Measurements from ENCODE around the gene RNF144A. TPM values are rescaled to one million over a fixed set of nuclear protein-coding genes. Genes with fewer than 3 reads are reported as not detected.

The RNF144A gene
- total RNA-seq, 1 experiment from 2014 or later, result 13.6 TPM

DNA sequence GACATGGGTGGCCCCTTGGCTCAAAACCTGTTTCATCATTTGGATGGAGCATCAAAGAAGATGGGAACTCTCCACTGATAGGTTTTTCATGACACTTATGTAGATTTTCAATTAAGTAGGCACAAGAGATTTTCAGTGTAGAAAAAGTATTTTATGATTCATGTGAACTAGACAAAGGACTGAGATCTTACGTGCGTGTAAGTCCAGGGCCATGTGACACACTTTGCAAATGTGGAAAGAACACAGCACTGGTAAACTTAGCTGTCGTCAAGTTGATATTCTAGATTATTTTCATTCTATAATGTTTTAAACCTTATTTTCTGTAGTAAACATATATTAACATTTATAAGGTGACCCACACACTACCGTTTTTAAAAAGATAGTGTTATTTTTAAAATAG, 37.4 kb downstream of the RNF144A start:
- Mint-ChIP-seq H3K27me3 (ENCODE audit: low read depth) (no peaks in the 10 kb centered on the region), H3K36me3 (no peaks in the 10 kb centered on the region), H3K4me3 (no peak overlapping the region), H3K9me3 (no peaks in the 10 kb centered on the region), H3K4me1 (no peaks in the 10 kb centered on the region), H3K27ac (no peak overlapping the region)
- CTCF ChIA-PET, result no interaction called here
- POLR2A ChIA-PET, result no interaction called here
- ATAC-seq (no peak), DNase-seq (ENCODE audit: low spot score) (no peak)
- TF ChIP-seq, protein P1, sequence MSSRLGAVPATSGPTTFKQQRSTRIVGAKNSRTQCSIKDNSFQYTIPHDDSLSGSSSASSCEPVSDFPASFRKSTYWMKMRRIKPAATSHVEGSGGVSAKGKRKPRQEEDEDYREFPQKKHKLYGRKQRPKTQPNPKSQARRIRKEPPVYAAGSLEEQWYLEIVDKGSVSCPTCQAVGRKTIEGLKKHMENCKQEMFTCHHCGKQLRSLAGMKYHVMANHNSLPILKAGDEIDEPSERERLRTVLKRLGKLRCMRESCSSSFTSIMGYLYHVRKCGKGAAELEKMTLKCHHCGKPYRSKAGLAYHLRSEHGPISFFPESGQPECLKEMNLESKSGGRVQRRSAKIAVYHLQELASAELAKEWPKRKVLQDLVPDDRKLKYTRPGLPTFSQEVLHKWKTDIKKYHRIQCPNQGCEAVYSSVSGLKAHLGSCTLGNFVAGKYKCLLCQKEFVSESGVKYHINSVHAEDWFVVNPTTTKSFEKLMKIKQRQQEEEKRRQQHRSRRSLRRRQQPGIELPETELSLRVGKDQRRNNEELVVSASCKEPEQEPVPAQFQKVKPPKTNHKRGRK (CRISPR knock-in tag; IDR thresholded peaks at IDR 0.05; ENCODE audit: borderline replicate concordance), result no peak
- TF ChIP-seq TCF7 (CRISPR knock-in tag; IDR thresholded peaks at IDR 0.05; ENCODE audit: low read depth) (no peak), ZNF121 (CRISPR knock-in tag; IDR thresholded peaks at IDR 0.05) (no peak), ZNF416 (CRISPR knock-in tag; IDR thresholded peaks at IDR 0.05) (no peak), ZNF263 (CRISPR knock-in tag; IDR thresholded peaks at IDR 0.05; ENCODE audit: low read depth) (no peak), ATF1 (CRISPR knock-in tag; IDR thresholded peaks at IDR 0.05) (no peak), ZNF396 (CRISPR knock-in tag; IDR thresholded peaks at IDR 0.05; ENCODE audit: borderline replicate concordance) (no peak), CBFB (CRISPR knock-in tag; IDR thresholded peaks at IDR 0.05; ENCODE audit: low read depth) (no peak), GRHL2 (CRISPR knock-in tag; IDR thresholded peaks at IDR 0.05; ENCODE audit: insufficient replicate concordance, severe bottlenecking) (no peak), ETV6 (CRISPR knock-in tag; IDR thresholded peaks at IDR 0.05) (no peak)
- TF ChIP-seq, protein P2, sequence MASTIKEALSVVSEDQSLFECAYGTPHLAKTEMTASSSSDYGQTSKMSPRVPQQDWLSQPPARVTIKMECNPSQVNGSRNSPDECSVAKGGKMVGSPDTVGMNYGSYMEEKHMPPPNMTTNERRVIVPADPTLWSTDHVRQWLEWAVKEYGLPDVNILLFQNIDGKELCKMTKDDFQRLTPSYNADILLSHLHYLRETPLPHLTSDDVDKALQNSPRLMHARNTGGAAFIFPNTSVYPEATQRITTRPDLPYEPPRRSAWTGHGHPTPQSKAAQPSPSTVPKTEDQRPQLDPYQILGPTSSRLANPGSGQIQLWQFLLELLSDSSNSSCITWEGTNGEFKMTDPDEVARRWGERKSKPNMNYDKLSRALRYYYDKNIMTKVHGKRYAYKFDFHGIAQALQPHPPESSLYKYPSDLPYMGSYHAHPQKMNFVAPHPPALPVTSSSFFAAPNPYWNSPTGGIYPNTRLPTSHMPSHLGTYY (CRISPR knock-in tag; IDR thresholded peaks at IDR 0.05), result no peak
- TF ChIP-seq, protein P3, sequence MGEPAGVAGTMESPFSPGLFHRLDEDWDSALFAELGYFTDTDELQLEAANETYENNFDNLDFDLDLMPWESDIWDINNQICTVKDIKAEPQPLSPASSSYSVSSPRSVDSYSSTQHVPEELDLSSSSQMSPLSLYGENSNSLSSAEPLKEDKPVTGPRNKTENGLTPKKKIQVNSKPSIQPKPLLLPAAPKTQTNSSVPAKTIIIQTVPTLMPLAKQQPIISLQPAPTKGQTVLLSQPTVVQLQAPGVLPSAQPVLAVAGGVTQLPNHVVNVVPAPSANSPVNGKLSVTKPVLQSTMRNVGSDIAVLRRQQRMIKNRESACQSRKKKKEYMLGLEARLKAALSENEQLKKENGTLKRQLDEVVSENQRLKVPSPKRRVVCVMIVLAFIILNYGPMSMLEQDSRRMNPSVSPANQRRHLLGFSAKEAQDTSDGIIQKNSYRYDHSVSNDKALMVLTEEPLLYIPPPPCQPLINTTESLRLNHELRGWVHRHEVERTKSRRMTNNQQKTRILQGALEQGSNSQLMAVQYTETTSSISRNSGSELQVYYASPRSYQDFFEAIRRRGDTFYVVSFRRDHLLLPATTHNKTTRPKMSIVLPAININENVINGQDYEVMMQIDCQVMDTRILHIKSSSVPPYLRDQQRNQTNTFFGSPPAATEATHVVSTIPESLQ (CRISPR knock-in tag; IDR thresholded peaks at IDR 0.05), result no peak
- TF ChIP-seq, protein P4, sequence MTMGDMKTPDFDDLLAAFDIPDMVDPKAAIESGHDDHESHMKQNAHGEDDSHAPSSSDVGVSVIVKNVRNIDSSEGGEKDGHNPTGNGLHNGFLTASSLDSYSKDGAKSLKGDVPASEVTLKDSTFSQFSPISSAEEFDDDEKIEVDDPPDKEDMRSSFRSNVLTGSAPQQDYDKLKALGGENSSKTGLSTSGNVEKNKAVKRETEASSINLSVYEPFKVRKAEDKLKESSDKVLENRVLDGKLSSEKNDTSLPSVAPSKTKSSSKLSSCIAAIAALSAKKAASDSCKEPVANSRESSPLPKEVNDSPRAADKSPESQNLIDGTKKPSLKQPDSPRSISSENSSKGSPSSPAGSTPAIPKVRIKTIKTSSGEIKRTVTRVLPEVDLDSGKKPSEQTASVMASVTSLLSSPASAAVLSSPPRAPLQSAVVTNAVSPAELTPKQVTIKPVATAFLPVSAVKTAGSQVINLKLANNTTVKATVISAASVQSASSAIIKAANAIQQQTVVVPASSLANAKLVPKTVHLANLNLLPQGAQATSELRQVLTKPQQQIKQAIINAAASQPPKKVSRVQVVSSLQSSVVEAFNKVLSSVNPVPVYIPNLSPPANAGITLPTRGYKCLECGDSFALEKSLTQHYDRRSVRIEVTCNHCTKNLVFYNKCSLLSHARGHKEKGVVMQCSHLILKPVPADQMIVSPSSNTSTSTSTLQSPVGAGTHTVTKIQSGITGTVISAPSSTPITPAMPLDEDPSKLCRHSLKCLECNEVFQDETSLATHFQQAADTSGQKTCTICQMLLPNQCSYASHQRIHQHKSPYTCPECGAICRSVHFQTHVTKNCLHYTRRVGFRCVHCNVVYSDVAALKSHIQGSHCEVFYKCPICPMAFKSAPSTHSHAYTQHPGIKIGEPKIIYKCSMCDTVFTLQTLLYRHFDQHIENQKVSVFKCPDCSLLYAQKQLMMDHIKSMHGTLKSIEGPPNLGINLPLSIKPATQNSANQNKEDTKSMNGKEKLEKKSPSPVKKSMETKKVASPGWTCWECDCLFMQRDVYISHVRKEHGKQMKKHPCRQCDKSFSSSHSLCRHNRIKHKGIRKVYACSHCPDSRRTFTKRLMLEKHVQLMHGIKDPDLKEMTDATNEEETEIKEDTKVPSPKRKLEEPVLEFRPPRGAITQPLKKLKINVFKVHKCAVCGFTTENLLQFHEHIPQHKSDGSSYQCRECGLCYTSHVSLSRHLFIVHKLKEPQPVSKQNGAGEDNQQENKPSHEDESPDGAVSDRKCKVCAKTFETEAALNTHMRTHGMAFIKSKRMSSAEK (CRISPR knock-in tag; IDR thresholded peaks at IDR 0.05; ENCODE audit: borderline replicate concordance), result no peak
- TF ChIP-seq, protein P5, sequence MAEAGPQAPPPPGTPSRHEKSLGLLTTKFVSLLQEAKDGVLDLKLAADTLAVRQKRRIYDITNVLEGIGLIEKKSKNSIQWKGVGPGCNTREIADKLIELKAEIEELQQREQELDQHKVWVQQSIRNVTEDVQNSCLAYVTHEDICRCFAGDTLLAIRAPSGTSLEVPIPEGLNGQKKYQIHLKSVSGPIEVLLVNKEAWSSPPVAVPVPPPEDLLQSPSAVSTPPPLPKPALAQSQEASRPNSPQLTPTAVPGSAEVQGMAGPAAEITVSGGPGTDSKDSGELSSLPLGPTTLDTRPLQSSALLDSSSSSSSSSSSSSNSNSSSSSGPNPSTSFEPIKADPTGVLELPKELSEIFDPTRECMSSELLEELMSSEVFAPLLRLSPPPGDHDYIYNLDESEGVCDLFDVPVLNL (CRISPR knock-in tag; IDR thresholded peaks at IDR 0.05; ENCODE audit: borderline replicate concordance, low read depth), result no peak
- TF ChIP-seq, protein P6, sequence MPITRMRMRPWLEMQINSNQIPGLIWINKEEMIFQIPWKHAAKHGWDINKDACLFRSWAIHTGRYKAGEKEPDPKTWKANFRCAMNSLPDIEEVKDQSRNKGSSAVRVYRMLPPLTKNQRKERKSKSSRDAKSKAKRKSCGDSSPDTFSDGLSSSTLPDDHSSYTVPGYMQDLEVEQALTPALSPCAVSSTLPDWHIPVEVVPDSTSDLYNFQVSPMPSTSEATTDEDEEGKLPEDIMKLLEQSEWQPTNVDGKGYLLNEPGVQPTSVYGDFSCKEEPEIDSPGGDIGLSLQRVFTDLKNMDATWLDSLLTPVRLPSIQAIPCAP (CRISPR knock-in tag; IDR thresholded peaks at IDR 0.05), result no peak
- TF ChIP-seq, protein P7, sequence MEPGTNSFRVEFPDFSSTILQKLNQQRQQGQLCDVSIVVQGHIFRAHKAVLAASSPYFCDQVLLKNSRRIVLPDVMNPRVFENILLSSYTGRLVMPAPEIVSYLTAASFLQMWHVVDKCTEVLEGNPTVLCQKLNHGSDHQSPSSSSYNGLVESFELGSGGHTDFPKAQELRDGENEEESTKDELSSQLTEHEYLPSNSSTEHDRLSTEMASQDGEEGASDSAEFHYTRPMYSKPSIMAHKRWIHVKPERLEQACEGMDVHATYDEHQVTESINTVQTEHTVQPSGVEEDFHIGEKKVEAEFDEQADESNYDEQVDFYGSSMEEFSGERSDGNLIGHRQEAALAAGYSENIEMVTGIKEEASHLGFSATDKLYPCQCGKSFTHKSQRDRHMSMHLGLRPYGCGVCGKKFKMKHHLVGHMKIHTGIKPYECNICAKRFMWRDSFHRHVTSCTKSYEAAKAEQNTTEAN (CRISPR knock-in tag; IDR thresholded peaks at IDR 0.05), result no peak
